Heart left ventricle (tissue), 16 donors: ENCODE results near the gene RPS23. TPM values are rescaled to one million over a fixed set of nuclear protein-coding genes. Genes with fewer than 3 reads are reported as not detected.
A peak's percentile ranks its signal among the peaks of the same experiment; 100 is the strongest.

Source experiments
- ATAC-seq, 4 donors: fragments of 200-7000 bp; cut with Tn5 transposase; one replicate each; pipeline ENCODE4 v1.9.1; 2020 to 2022; ENCODE audit warnings: moderate library complexity in 4 of 4, mild to moderate bottlenecking in 3 of 4, moderate number of reproducible peaks in 1 of 4
- DNase-seq, 5 donors: peaks; one replicate each; pipeline ENCODE4 v3.0.0-alpha.2; 2020
- H3K27ac ChIP-seq, 12 donors: fragments of 200-600 bp; sonication (generic) in 4 of 12; one replicate each; pipeline versions ENCODE4 v1.5.0 to v1.8.0; 2016 to 2022; ENCODE audit warnings: mild to moderate bottlenecking in 2 of 12
- H3K27me3 ChIP-seq, 9 donors: fragments of 200-600 bp; sonication (generic) in 2 of 9; one replicate each; pipeline versions ENCODE4 v1.5.1 to v1.8.0; 2016 to 2022; ENCODE audit warnings: mild to moderate bottlenecking in 3 of 9
- H3K36me3 ChIP-seq, 9 donors: fragments of 200-600 bp; sonication (generic) in 2 of 9; one replicate each; pipeline versions ENCODE4 v1.5.0 to v1.8.0; 2018 to 2022; ENCODE audit warnings: mild to moderate bottlenecking in 2 of 9
- H3K4me1 ChIP-seq, 12 donors: fragments of 200-600 bp; sonication (generic) in 4 of 12; one replicate each; pipeline versions ENCODE4 v1.5.0 to v1.8.0; 2016 to 2022; ENCODE audit warnings: mild to moderate bottlenecking in 3 of 12
- H3K4me3 ChIP-seq, 12 donors: fragments of 200-600 bp; sonication (generic) in 4 of 12; one replicate each; pipeline versions ENCODE4 v1.5.0 to v1.8.0; 2017 to 2022; ENCODE audit warnings: mild to moderate bottlenecking in 9 of 12, moderate library complexity in 4 of 12
- H3K9me3 ChIP-seq, 12 donors: fragments of 200-600 bp; sonication (generic) in 4 of 12; one replicate each; pipeline versions ENCODE4 v1.5.0 to v1.8.0; 2016 to 2022; ENCODE audit warnings: mild to moderate bottlenecking in 1 of 12
- POLR2A ChIP-seq, 2 donors: fragments of 450-650 bp; IDR thresholded peaks; one replicate each; pipeline ENCODE4 v1.6.1; 2017; ENCODE audit warnings: antibody characterized with exemption in 2 of 2, mild to moderate bottlenecking in 2 of 2, moderate library complexity in 2 of 2
- WGBS, 4 donors: extraction: QIAGEN DNeasy Blood & Tissue Kit in 2 of 4; methylation state at CpG; one replicate each; pipeline versions ENCODE4 v1.1.5 to v1.1.7; 2013 to 2018; 5-methylcytosine and 5-hydroxymethylcytosine counted together
- intact Hi-C, 10 donors: fragments of 100-400 bp; cut with DNase I; formaldehyde crosslinking; loops; one replicate each; pipeline versions ENCODE4 v1.11.1 to v1.14.2; 2022
- polyA plus RNA-seq, 2 donors: library from polyadenylated mRNA; stranded (reverse); fragments of 200-250 nt; gene quantifications; one replicate each; pipeline ENCODE4 v1.2.3, GENCODE V29; 2013
- total RNA-seq, 9 donors: library from RNA; depleted of rRNA in 2 of 9; stranded (reverse); fragments of >200 nt in 2 of 9; fragmentation: NEBNext Ultra II Directional in 3 of 9; extraction: Animal tissue kit (Norgen Biotek cat#: 25700) in 3 of 9; gene quantifications; one replicate each; pipeline versions ENCODE4 v1.1.0 to v1.2.4, GENCODE V29; 2016 to 2023
- TF ChIP-seq, protein P1 (sequence below), 12 donors: fragments of 200-600 bp; sonication (generic) in 4 of 12; IDR thresholded peaks; one replicate each; pipeline versions ENCODE4 v1.5.0 to v1.8.0; 2018 to 2022; ENCODE audit warnings: antibody characterized with exemption in 12 of 12, mild to moderate bottlenecking in 5 of 12
- donor health status: ischemic (EF 13 %, LVEDD 7.1; RV severe dilation, severe dysfunction).
- donor health status: healthy with polysubstance abuse.
- donor health status: DM: no; HTN: yes; CAD: no.
- donor health status: DM: no; HTN: no; CAD: no.
- donor health status: ischemic (EF 25% LVEDD 6.9; RV normal size, moderate dysfunction).
- donor health status: ischemic (EF 25% LVEDD 5.7; RV mildly dilated, moderate dysfunction).
- donor health status: healthy.
- donor health status: DM: yes; HTN: yes; CAD: no.
- donor health status: ischemic (EF 35%, LVEDD 5.7; RV mildly dilated, moderate dysfunction).
- donor health status: nonischemic (EF 11% LVEDD 7.7; RV severe dilation, severe dysfunction).
- donor health status: DM: yes; HTN: yes; CAD: no.
- donor health status: PGD.
- donor health status: ischemic (EF 29% LVEDD 5.4; RV normal size, mild dysfunction).
- donor health status: nonischemic (EF 23%, LVEDD 6.1; RV moderate dilation, normal function).

The RPS23 gene
- total and polyA plus RNA-seq, 11 donors: 969 to 2,612 (median 1,298) TPM

DNA sequence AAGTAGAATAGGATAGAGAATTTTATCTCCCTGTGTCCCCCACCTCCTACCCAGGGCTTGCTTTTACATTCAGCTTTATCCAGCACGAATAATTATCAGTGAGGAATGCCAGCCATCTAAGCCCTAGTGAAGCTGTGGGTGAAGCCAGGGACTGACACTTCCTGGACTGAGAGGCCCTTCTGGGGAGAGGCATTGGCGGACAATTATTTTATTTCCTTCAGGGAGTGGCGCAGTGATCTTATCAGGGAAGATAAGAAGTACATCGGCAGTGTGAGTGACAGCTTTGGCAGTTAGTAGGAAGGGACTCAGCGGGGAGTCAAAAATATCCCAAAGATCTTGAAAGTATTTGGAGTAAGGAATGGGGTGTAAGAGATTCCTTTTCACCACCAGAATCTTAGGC, 34.9 kb upstream of the RPS23 start:
- intact Hi-C loops: loop anchor here in 4 of 10 donors (5.0 kb wide), 1 partner anchor 1249 kb away; no protein-coding TSS in a partner anchor
- Histone ChIP-seq H3K4me1 (peaks cover 0 to 16% (median 11%) of the 10 kb centered on the region in 12 donors), H3K36me3 (peaks cover 0 to 3% (median 0%) of the 10 kb centered on the region in 9 donors), H3K27ac (peak overlapping the region in 7 of 12 donors; percentile 17 to 69 (median 43)), H3K27me3 (no peaks in the 10 kb centered on the region), H3K4me3 (peak overlapping the region in 3 of 12 donors; percentile 10 to 26 (median 17)), H3K9me3 (no peaks in the 10 kb centered on the region)
- ATAC-seq: peak; percentile 50 to 79 (median 74)
- WGBS, 4 donors: 13 to 21% (median 19%) methylated on average over 5 of the region's 5 CpGs
- TF ChIP-seq, protein P1, sequence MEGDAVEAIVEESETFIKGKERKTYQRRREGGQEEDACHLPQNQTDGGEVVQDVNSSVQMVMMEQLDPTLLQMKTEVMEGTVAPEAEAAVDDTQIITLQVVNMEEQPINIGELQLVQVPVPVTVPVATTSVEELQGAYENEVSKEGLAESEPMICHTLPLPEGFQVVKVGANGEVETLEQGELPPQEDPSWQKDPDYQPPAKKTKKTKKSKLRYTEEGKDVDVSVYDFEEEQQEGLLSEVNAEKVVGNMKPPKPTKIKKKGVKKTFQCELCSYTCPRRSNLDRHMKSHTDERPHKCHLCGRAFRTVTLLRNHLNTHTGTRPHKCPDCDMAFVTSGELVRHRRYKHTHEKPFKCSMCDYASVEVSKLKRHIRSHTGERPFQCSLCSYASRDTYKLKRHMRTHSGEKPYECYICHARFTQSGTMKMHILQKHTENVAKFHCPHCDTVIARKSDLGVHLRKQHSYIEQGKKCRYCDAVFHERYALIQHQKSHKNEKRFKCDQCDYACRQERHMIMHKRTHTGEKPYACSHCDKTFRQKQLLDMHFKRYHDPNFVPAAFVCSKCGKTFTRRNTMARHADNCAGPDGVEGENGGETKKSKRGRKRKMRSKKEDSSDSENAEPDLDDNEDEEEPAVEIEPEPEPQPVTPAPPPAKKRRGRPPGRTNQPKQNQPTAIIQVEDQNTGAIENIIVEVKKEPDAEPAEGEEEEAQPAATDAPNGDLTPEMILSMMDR (IDR thresholded peaks at IDR 0.05): no peak
- TF ChIP-seq POLR2A (IDR thresholded peaks at IDR 0.05): no peak
- DNase-seq: no peak

DNA sequence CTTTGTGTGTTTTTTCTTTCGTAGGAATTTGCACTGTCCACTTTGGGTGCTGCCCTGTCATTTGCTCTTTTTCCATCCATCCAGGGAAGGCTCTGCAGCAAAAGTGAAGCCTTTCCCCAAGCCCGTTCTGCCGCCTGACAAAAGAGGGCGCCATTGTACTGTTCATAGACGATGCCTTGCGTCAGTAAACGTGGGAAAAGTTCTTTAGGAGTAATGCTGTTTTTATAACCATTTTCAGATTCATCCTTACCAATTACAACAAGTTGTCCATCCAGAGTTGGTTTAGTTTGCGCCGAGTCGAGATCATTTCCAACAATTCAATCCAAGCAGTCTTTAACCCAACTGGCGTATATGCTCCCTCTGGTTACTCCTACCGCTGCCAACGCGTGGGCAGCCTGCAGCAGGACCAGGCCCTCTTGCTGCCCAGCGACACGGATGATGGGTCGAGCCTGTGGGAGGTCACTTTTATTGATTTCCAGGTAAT, 34.3 kb upstream of the RPS23 start:
- Histone ChIP-seq H3K27me3 (no peaks in the 10 kb centered on the region), H3K4me3 (peak overlapping the region in 4 of 12 donors; percentile 10 to 26 (median 14)), H3K9me3 (no peaks in the 10 kb centered on the region), H3K27ac (peak overlapping the region in 7 of 12 donors; percentile 17 to 69 (median 43)), H3K4me1 (peaks cover 0 to 16% (median 11%) of the 10 kb centered on the region in 12 donors), H3K36me3 (peaks cover 0 to 3% (median 0%) of the 10 kb centered on the region in 9 donors)
- 22 to 32% (median 27%) methylated on average over 17 of the region's 17 CpGs for WGBS, 4 donors
- DNase-seq (peak; percentile 54 to 69 (median 67)), ATAC-seq (peak; percentile 72 to 87 (median 82))
- intact Hi-C loops: loop anchor here in 4 of 10 donors (5.0 kb wide), 1 partner anchor 1250 kb away; no protein-coding TSS in a partner anchor
- TF ChIP-seq, protein P1 (IDR thresholded peaks at IDR 0.05): peak; percentile 59 to 89 (median 80)
- no peak for TF ChIP-seq POLR2A (IDR thresholded peaks at IDR 0.05)

DNA sequence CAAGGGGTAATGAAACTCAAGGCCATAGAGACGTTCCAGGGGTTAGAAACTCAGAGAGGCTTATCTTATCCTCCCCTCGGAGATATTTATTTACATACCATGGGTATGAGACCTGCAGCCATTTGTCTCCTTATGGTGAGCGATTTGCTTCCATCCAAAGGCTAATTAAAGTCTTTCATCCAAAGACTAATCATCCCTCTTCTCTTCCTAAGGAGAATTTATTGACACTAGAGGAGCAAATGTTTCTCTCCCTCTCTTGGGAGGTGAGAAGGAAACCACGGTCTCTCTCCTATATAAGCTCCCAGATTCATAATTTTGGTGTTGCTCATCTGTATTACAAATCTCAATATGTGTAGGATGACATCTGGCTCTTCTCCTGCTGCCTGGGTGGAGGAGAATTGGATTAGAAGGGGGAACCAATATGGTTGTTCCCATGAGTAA, 31.0 kb upstream of the RPS23 start:
- Histone ChIP-seq H3K9me3 (no peaks in the 10 kb centered on the region), H3K4me3 (no peak overlapping the region), H3K4me1 (peaks cover 0 to 16% (median 11%) of the 10 kb centered on the region in 12 donors), H3K27me3 (no peaks in the 10 kb centered on the region), H3K36me3 (peaks cover 0 to 10% (median 0%) of the 10 kb centered on the region in 9 donors), H3K27ac (no peak overlapping the region)
- TF ChIP-seq POLR2A (IDR thresholded peaks at IDR 0.05): no peak
- TF ChIP-seq, protein P1 (IDR thresholded peaks at IDR 0.05): no peak
- 71 to 77% (median 72%) methylated on average over 4 of the region's 4 CpGs for WGBS, 4 donors
- ATAC-seq (no peak), DNase-seq (no peak)
- intact Hi-C loops: no loop called here

DNA sequence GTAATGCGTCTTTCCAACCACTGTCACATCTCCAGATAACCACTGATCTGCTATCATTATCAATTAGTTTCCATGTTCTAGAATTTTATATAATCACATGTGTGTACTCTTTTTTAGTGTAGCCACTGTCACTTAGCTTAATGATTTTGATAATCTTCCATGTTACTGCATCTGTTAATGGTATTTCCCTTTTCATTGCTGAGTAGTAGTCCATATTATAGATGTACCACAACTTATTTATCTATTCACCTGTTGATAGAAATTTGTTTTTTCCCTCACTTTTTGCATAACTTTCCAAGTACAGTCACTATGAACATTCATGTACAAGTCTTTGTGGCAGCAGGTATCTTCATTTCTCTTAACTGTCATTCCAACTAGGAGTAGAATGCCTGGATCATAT, 30.3 kb upstream of the RPS23 start:
- H3K4me1 ChIP-seq: peaks cover 0 to 13% (median 10%) of the 10 kb centered on the region in 12 donors
- H3K9me3 ChIP-seq: no peaks in the 10 kb centered on the region
- peaks cover 0 to 10% (median 0%) of the 10 kb centered on the region in 9 donors for H3K36me3 ChIP-seq
- no peak overlapping the region for H3K27ac ChIP-seq
- ATAC-seq: no peak
- intact Hi-C loops: no loop called here
- no peak for DNase-seq
- TF ChIP-seq POLR2A (IDR thresholded peaks at IDR 0.05): no peak
- TF ChIP-seq, protein P1 (IDR thresholded peaks at IDR 0.05): no peak
- H3K27me3 ChIP-seq: no peaks in the 10 kb centered on the region
- H3K4me3 ChIP-seq: no peak overlapping the region
- WGBS, 4 donors: 92 to 100% (median 95%) methylated on average over 1 of the region's 1 CpG
